GM12878 (cell line): ENCODE results near the gene CNDP2.

ENCODE experiments used
- CTCF ChIP-seq, 3 experiments: IDR thresholded peaks in 2 of 3; conservative IDR thresholded peaks in 1 of 3; 2 replicates each; pipeline ENCODE4 v1.5.1; 2011; ENCODE audit warnings: low read depth in 3 of 3, low read length in 3 of 3, mild to moderate bottlenecking in 3 of 3, control low read depth in 2 of 3, moderate library complexity in 2 of 3, inconsistent platforms in 1 of 3, mixed read lengths in 1 of 3; ENCODE audit not compliant: control insufficient read depth in 2 of 3, insufficient read depth in 1 of 3; ENCODE audit errors: extremely low read depth in 1 of 3
- EZH2 ChIP-seq: IDR thresholded peaks from 2 replicates; pipeline ENCODE4 v1.6.1; 2012; ENCODE audit warnings: low read depth, mild to moderate bottlenecking, control low read depth, inconsistent platforms, low read length, borderline replicate concordance; ENCODE audit not compliant: control insufficient read depth
- FOXK2 ChIP-seq: fragments of 450-650 bp; IDR thresholded peaks from 2 replicates; pipeline ENCODE4 v1.6.1; 2017; ENCODE audit warnings: mild to moderate bottlenecking, moderate library complexity
- NFXL1 ChIP-seq: fragments of 450-650 bp; IDR thresholded peaks from 2 replicates; pipeline ENCODE4 v1.6.1; 2017; ENCODE audit warnings: antibody characterized with exemption, mild to moderate bottlenecking, borderline replicate concordance
- PBX3 ChIP-seq: IDR thresholded peaks from 2 replicates; pipeline ENCODE4 v1.6.1; 2011; ENCODE audit warnings: mild to moderate bottlenecking, low read depth, low read length, moderate library complexity; ENCODE audit not compliant: insufficient replicate concordance
- TAF1 ChIP-seq: IDR thresholded peaks from 2 replicates; pipeline ENCODE4 v1.6.1; 2011; ENCODE audit warnings: mild to moderate bottlenecking, low read depth, low read length, borderline replicate concordance
- USF1 ChIP-seq: IDR thresholded peaks from 2 replicates; pipeline ENCODE4 v1.6.1; 2011; ENCODE audit warnings: borderline replicate concordance, low read depth, mild to moderate bottlenecking, moderate library complexity, mixed read lengths, low read length; ENCODE audit not compliant: insufficient read depth; ENCODE audit errors: extremely low read length
- ZNF217 ChIP-seq: fragments of 450-650 bp; IDR thresholded peaks from 2 replicates; pipeline ENCODE4 v1.6.1; 2017; ENCODE audit warnings: antibody characterized with exemption, mild to moderate bottlenecking
- ZNF274 ChIP-seq: IDR thresholded peaks from one replicate; pipeline ENCODE4 v1.8.0; 2011; ENCODE audit not compliant: insufficient read length, insufficient read depth

- TF ChIP-seq TAF1 (no peak), EZH2 (no peak), NFXL1 (no peak), FOXK2 (no peak), PBX3 (no peak), ZNF217 (no peak), CTCF (IDR thresholded peaks at IDR 0.05 in 2 of 3, conservative IDR thresholded peaks at IDR 0.05 in 1 of 3; ENCODE audit: control insufficient read depth in 2 of 3, extremely low read depth in 1 of 3, insufficient read depth in 1 of 3, low read depth in 3 of 3, low read length in 3 of 3) (no peak), USF1 (no peak), ZNF274 (no peak)
These were observed 37.5 kb downstream of the CNDP2 start for GRCh38 chr18:74533666-74534065.
